ENCODE measurements around the gene HEG1. TPM values are rescaled to one million over a fixed set of nuclear protein-coding genes. Genes with fewer than 3 reads are reported as not detected.

HEG1 gene
- total and polyA plus RNA-seq, 2 of the 13 experiments (the other 11 are each of a cell fraction or from before 2014, with no cell fraction given), result 10.7 to 18.2 TPM

- TF ChIP-seq, protein P1, sequence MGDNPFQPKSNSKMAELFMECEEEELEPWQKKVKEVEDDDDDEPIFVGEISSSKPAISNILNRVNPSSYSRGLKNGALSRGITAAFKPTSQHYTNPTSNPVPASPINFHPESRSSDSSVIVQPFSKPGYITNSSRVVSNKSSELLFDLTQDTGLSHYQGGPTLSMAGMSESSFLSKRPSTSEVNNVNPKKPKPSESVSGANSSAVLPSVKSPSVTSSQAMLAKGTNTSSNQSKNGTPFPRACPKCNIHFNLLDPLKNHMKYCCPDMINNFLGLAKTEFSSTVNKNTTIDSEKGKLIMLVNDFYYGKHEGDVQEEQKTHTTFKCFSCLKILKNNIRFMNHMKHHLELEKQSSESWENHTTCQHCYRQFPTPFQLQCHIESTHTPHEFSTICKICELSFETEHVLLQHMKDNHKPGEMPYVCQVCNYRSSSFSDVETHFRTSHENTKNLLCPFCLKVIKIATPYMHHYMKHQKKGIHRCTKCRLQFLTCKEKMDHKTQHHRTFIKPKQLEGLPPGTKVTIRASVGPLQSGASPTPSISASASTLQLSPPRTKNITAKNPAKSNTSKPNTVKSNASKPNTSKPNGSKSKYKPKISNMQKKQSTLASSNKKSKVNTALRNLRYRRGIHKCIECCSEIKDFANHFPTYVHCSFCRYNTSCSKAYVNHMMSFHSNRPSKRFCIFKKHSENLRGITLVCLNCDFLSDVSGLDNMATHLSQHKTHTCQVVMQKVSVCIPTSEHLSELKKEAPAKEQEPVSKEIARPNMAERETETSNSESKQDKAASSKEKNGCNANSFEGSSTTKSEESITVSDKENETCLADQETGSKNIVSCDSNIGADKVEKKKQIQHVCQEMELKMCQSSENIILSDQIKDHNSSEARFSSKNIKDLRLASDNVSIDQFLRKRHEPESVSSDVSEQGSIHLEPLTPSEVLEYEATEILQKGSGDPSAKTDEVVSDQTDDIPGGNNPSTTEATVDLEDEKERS (CRISPR knock-in tag; IDR thresholded peaks at IDR 0.05), result no peak; the same call in 1 of the 2 replicates
- TF ChIP-seq THYN1 (CRISPR knock-in tag; IDR thresholded peaks at IDR 0.05; ENCODE audit: borderline replicate concordance, low read depth) (no peak), ATF7 (IDR thresholded peaks at IDR 0.05) (peak; percentile 69), ATF7 (CRISPR knock-in tag; IDR thresholded peaks at IDR 0.05) (peak; percentile 87; the same call in 1 of the 2 replicates), CAMTA2 (CRISPR knock-in tag; IDR thresholded peaks at IDR 0.05; ENCODE audit: borderline replicate concordance) (0 out of 2 replicates have a peak, but pooled peaks have one; percentile 65), TBX2 (CRISPR knock-in tag; IDR thresholded peaks at IDR 0.05; ENCODE audit: borderline replicate concordance) (peak; percentile 99), KLF16 (CRISPR knock-in tag; IDR thresholded peaks at IDR 0.05) (peak in 1 of 2 experiments; percentile 78; a peak in 1 of 4 replicates), ZNF557 (CRISPR knock-in tag; IDR thresholded peaks at IDR 0.05) (0 out of 2 replicates have a peak, but pooled peaks have one; percentile 39), MYC (CRISPR knock-in tag; IDR thresholded peaks at IDR 0.05; ENCODE audit: borderline replicate concordance) (peak; percentile 89), MXD3 (CRISPR knock-in tag; IDR thresholded peaks at IDR 0.05) (peak; percentile 66; the same call in 1 of the 2 replicates), ZNF598 (CRISPR knock-in tag; IDR thresholded peaks at IDR 0.05; ENCODE audit: borderline replicate concordance) (peak; percentile 69; the same call in 1 of the 2 replicates), CEBPG (CRISPR knock-in tag; IDR thresholded peaks at IDR 0.05) (peak; percentile 86), SOX5 (CRISPR knock-in tag; IDR thresholded peaks at IDR 0.05; ENCODE audit: borderline replicate concordance) (peak; percentile 89)
- TF ChIP-seq, protein P2, sequence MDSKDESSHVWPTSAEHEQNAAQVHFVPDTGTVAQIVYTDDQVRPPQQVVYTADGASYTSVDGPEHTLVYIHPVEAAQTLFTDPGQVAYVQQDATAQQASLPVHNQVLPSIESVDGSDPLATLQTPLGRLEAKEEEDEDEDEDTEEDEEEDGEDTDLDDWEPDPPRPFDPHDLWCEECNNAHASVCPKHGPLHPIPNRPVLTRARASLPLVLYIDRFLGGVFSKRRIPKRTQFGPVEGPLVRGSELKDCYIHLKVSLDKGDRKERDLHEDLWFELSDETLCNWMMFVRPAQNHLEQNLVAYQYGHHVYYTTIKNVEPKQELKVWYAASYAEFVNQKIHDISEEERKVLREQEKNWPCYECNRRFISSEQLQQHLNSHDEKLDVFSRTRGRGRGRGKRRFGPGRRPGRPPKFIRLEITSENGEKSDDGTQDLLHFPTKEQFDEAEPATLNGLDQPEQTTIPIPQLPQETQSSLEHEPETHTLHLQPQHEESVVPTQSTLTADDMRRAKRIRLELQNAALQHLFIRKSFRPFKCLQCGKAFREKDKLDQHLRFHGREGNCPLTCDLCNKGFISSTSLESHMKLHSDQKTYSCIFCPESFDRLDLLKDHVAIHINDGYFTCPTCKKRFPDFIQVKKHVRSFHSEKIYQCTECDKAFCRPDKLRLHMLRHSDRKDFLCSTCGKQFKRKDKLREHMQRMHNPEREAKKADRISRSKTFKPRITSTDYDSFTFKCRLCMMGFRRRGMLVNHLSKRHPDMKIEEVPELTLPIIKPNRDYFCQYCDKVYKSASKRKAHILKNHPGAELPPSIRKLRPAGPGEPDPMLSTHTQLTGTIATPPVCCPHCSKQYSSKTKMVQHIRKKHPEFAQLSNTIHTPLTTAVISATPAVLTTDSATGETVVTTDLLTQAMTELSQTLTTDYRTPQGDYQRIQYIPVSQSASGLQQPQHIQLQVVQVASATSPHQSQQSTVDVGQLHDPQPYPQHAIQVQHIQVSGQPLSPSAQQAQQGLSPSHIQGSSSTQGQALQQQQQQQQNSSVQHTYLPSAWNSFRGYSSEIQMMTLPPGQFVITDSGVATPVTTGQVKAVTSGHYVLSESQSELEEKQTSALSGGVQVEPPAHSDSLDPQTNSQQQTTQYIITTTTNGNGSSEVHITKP (CRISPR knock-in tag; IDR thresholded peaks at IDR 0.05; ENCODE audit: low read depth), result peak; percentile 74
- TF ChIP-seq, protein P3, sequence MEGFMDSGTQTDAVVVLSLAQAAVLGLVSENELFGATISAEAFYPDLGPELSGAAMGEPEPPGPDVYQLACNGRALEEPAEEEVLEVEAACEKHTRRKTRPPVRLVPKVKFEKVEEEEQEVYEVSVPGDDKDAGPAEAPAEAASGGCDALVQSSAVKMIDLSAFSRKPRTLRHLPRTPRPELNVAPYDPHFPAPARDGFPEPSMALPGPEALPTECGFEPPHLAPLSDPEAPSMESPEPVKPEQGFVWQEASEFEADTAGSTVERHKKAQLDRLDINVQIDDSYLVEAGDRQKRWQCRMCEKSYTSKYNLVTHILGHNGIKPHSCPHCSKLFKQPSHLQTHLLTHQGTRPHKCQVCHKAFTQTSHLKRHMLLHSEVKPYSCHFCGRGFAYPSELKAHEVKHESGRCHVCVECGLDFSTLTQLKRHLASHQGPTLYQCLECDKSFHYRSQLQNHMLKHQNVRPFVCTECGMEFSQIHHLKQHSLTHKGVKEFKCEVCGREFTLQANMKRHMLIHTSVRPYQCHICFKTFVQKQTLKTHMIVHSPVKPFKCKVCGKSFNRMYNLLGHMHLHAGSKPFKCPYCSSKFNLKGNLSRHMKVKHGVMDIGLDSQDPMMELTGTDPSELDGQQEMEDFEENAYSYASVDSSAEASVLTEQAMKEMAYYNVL (CRISPR knock-in tag; IDR thresholded peaks at IDR 0.05; ENCODE audit: borderline replicate concordance), result peak; percentile 91
Observed at GRCh38 chr3:125001557-125002413, 54.0 kb downstream of the HEG1 start (continued).

Measured in HepG2 (cell line).